GM18867 (cell line): Measurements from ENCODE around the gene AIFM3.
A peak's percentile ranks its signal among the peaks of the same experiment; 100 is the strongest.
"Not testable (repeated sequence)": the region's sequence is repeated elsewhere in the genome, so short reads cannot be mapped to it uniquely, and the experiment has no call there.

Experiments used
- ATAC-seq: cut with Tn5 transposase; IDR thresholded peaks from one replicate; pipeline ENCODE4 v1.9.1; 2021; ENCODE audit warnings: mild to moderate bottlenecking, moderate library complexity; ENCODE audit not compliant: unreplicated experiment

Gene AIFM3

GRCh38 chr22:21000987-21001600 is 34.0 kb downstream of the AIFM3 start:
- peak; percentile 2 for ATAC-seq

DNA sequence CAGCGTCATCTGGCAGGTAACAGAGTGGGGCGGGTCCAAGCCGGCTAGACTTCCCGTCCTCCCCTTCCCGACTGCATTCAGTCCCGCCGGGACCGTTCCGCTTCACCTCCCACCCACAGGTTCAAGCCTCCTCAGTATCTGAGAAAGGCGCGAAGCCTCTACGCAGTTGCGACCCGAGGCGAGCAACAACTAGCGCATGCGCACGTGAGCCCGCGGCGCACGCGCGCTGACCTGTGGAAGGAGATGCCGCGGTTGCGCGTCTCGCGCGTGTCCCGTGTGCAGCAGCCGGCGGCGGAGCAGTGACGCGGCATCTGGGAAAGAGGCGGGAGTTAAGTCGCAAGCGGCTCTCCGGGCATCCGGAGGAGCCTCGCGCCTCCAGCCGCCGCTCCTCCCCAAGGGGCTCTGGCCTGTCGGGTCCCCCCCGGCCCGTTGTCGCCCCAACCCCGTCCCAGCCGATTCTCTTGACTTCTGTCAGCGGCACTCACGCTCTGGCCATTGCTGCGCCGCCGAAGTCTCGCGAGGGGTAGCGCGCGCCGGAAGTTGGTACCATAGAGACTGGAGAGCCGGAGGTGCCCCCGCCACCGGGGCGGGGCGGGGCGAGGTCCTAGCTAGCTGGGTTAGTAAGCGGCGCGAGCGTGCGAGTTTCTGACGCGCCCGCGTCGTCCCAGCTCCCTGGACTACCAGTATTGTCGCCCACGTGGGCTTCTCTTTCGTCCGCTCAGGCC is 34.7 kb downstream of the AIFM3 start, which contains the start of gene THAP7:
TSS of gene THAP7 (minus strand) at position 518 of the 725 bp plus-strand sequence. CDS start at position 311, 207 bp downstream.
- peak; percentile 85 for ATAC-seq

- no peak for ATAC-seq
These were observed 36.7 kb downstream of the AIFM3 start for GRCh38 chr22:21003782-21004181.

GRCh38 chr22:21009208-21009607 is 42.2 kb downstream of the AIFM3 start:
- ATAC-seq, result not testable (repeated sequence)

- ATAC-seq, result no peak
These were observed 42.8 kb downstream of the AIFM3 start for GRCh38 chr22:21009638-21010425.

DNA sequence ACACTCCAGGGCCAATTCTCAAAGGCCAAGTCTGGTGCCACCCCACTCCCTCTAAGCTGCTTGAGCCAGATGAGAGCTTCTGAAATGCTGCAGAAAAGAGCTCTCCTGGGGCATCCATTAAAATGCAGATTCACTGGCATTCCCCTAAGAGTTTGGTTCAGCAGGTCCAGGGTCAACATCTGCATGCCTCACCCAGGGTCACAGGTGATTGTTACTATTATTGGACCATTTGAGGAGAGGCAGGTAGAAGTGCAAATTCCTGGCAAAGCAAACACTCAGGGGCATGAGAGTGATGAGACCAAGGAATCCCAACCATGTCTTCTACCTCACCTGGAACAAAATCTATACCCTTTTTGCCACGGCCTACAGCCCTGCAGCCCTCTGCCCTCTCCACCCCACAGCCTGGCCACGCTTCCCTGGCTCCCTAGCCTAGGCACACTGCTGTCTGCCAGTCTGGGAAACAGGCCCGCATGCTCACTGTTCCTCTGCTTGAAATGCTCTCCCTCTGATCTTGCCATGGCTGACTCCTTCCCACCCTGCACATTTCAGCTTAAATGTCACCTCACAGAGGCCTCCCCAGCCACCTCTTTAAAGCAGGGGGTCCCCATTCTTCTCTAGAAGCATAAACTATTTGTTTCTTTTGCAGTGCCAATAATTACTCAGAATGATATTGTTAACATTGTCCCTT is 43.5 kb downstream of the AIFM3 start:
- no peak for ATAC-seq

- ATAC-seq, result no peak
These were observed 45.7 kb downstream of the AIFM3 start for GRCh38 chr22:21012446-21013407.

DNA sequence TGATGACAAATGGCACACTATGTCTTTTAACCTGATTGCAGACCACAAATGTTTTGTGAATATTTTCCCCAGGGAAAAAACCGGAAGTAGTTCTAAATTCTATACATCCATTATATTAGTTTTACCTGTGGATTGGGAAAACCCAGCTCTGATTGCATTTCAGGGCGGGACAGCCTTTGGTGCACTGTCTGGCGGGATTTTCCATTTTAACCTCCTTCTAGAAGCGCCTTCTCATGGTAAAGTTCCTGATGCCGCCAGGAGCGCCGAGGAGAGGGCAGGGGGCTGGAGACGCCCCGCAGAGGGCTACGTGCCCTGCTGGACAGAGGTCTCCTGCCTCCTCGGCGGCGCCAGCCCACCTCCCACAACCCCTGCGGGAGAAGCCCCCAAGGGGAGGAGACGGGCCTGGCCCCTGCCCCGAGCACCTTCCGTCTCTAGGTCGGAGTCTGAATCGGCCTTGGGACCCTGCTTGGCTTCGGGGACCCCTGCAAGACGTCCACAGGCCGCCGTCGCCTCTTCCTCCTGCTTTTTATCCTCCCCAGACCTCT is 46.7 kb downstream of the AIFM3 start:
- ATAC-seq, result peak; percentile 11

GRCh38 chr22:21014202-21014725 is 47.2 kb downstream of the AIFM3 start:
- peak; percentile 85 for ATAC-seq

- ATAC-seq, result no peak
These were observed 47.8 kb downstream of the AIFM3 start, which contains the start of gene P2RX6 for GRCh38 chr22:21014726-21015465. Gene P2RX6, plus strand, starts transcription at chr22:21015165. Its CDS starts 10 bp downstream, at chr22:21015175.

GRCh38 chr22:21015466-21016006 is 48.5 kb downstream of the AIFM3 start:
- no peak for ATAC-seq

- ATAC-seq, result no peak
These were observed 49.8 kb downstream of the AIFM3 start for GRCh38 chr22:21016644-21017420.

GRCh38 chr22:21018314-21018713 is 51.3 kb downstream of the AIFM3 start:
- ATAC-seq, result no peak

- no peak for ATAC-seq
These were observed 53.9 kb downstream of the AIFM3 start for GRCh38 chr22:21020802-21021429.

DNA sequence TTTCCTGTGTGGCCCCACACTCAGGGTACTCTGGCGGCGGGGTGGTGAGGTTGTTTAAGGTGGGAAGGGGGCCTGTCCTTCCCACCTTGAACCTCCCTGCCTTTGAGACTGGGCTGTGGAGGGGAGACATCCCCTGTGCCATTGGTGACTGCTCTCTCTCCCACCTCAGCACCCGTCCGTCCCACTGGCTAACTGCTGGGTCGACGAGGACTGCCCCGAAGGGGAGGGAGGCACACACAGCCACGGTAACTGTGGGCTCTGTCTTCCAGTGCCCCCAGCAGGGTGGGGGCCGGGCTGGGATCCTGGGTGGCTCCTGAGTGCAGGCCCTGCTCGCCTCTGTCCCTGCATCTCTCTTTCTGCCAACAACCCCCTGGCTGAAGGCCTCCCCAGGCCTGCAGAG is 55.5 kb downstream of the AIFM3 start:
- no peak for ATAC-seq

- ATAC-seq, result no peak
These were observed 56.0 kb downstream of the AIFM3 start for GRCh38 chr22:21022955-21023614.

- no peak for ATAC-seq
These were observed 58.2 kb downstream of the AIFM3 start for GRCh38 chr22:21025266-21025665.
